GM20431 (cell line): ENCODE measurements around the gene SYTL3.
"Not testable (repeated sequence)": the region's sequence is repeated elsewhere in the genome, so short reads cannot be mapped to it uniquely, and the experiment has no call there.

Experiments used
- in situ Hi-C: fragments of 300-500 bp; cut with MseI, MboI; formaldehyde crosslinking; loops from one replicate; pipeline ENCODE4 v1.15.0; 2020; ENCODE audit warnings: low sequenced_read_pairs; ENCODE audit not compliant: unreplicated experiment

Gene SYTL3

GRCh38 chr6:158660333-158660754 is 10.5 kb downstream of the SYTL3 start:
- in situ Hi-C loops, result no loop called here

GRCh38 chr6:158661156-158661685 is 11.4 kb downstream of the SYTL3 start:
- in situ Hi-C loops, result no loop called here

GRCh38 chr6:158662607-158662953 is 12.7 kb downstream of the SYTL3 start:
- in situ Hi-C loops, result no loop called here

GRCh38 chr6:158662954-158663624 is 13.2 kb downstream of the SYTL3 start:
- in situ Hi-C loops, result no loop called here

- in situ Hi-C loops, result no loop called here
Measured at GRCh38 chr6:158663625-158664165, 13.8 kb downstream of the SYTL3 start.

- in situ Hi-C loops, result no loop called here
Measured at GRCh38 chr6:158665332-158665731, 15.5 kb downstream of the SYTL3 start.

- in situ Hi-C loops, result no loop called here
Measured at GRCh38 chr6:158666628-158667359, 16.9 kb downstream of the SYTL3 start.

- in situ Hi-C loops, result no loop called here
Measured at GRCh38 chr6:158667360-158667981, 17.6 kb downstream of the SYTL3 start.

GRCh38 chr6:158668707-158669103 is 18.9 kb downstream of the SYTL3 start:
- in situ Hi-C loops, result no loop called here

- in situ Hi-C loops, result no loop called here
Measured at GRCh38 chr6:158669145-158670035, 19.5 kb downstream of the SYTL3 start.

GRCh38 chr6:158672119-158672518 is 22.3 kb downstream of the SYTL3 start:
- in situ Hi-C loops, result not testable (repeated sequence)

GRCh38 chr6:158672726-158673125 is 22.9 kb downstream of the SYTL3 start:
- in situ Hi-C loops, result no loop called here

GRCh38 chr6:158674342-158675131 is 24.7 kb downstream of the SYTL3 start:
- in situ Hi-C loops, result no loop called here

- in situ Hi-C loops, result not testable (repeated sequence)
Measured at GRCh38 chr6:158677094-158677493, 27.2 kb downstream of the SYTL3 start.

GRCh38 chr6:158677906-158678578 is 28.2 kb downstream of the SYTL3 start:
- in situ Hi-C loops, result no loop called here

GRCh38 chr6:158680015-158680414 is 30.2 kb downstream of the SYTL3 start:
- in situ Hi-C loops, result no loop called here

- in situ Hi-C loops, result no loop called here
Measured at GRCh38 chr6:158680481-158680880, 30.6 kb downstream of the SYTL3 start.

GRCh38 chr6:158684311-158684710 is 34.5 kb downstream of the SYTL3 start:
- in situ Hi-C loops, result no loop called here
